Measurements from ENCODE around the gene TUBGCP5.

Gene TUBGCP5

GRCh38 chr15:22951381-22952280, 87.7 kb downstream of the TUBGCP5 start:
- DNase-seq: no peak

GRCh38 chr15:22951031-22951380, 88.4 kb downstream of the TUBGCP5 start:
- no peak for DNase-seq

DNA sequence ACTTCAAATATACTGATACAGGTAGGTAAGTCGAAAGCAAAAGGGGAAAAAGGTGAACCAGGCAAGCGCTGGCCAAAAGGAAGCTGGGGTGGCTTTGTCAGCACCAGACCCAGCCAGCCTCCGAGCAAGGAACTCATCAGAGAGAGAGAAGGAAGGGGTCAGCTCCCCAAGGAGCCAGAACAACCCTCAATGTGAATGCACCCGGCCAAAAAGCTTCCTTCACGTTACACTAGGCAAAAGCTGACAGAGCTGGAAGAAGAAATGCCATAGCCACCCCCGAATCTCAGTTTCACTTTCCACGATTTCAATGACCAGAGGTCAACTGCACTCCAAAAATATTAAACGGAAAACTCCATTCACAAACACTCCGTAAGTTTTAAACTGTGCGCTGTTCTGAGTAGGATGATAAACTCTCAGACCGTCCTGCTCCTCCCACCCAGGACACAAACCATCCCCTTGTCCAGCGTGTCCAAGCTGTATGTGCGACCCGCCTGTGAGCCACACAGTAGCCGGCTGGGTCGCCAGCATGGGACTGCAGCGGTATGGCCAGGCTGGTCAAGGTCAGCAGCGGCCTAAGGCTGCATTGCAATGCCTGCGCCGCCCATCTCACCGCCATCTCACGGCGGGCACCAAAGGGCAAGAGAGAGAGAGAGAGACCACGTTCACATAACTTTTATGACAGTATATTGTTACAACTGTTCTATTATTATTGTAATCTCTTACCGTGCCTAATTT, 88.9 kb downstream of the TUBGCP5 start:
- no peak for DNase-seq
